ENCODE data around the gene PROX1.

PROX1 gene

GRCh38 chr1:214004795-214005194 is 17.0 kb downstream of the PROX1 start:
- Histone ChIP-seq H3K4me1 (ENCODE audit: control insufficient read depth, low read depth, low read length) (peaks cover 7% of the 10 kb centered on the region), H3K4me3 (ENCODE audit: low read length) (no peak overlapping the region), H3K27me3 (ENCODE audit: control insufficient read depth, insufficient read depth, low read length) (no peaks in the 10 kb centered on the region), H3K27ac (ENCODE audit: low read length) (no peak overlapping the region), H3K9me3 (ENCODE audit: control insufficient read depth, low read depth, low read length) (no peaks in the 10 kb centered on the region), H3K36me3 (ENCODE audit: control insufficient read depth, low read depth, low read length) (no peaks in the 10 kb centered on the region), H3K9ac (ENCODE audit: low read length) (no peak overlapping the region)

GRCh38 chr1:214005708-214006107 is 17.9 kb downstream of the PROX1 start:
- Histone ChIP-seq H3K27ac (ENCODE audit: low read length) (no peak overlapping the region), H3K36me3 (ENCODE audit: control insufficient read depth, low read depth, low read length) (no peaks in the 10 kb centered on the region), H3K4me1 (ENCODE audit: control insufficient read depth, low read depth, low read length) (peaks cover 7% of the 10 kb centered on the region), H3K9ac (ENCODE audit: low read length) (no peak overlapping the region), H3K4me3 (ENCODE audit: low read length) (no peak overlapping the region), H3K27me3 (ENCODE audit: control insufficient read depth, insufficient read depth, low read length) (no peaks in the 10 kb centered on the region), H3K9me3 (ENCODE audit: control insufficient read depth, low read depth, low read length) (no peaks in the 10 kb centered on the region)

- H3K36me3 ChIP-seq (ENCODE audit: control insufficient read depth, low read depth, low read length) = no peaks in the 10 kb centered on the region
- no peak overlapping the region for H3K9ac ChIP-seq (ENCODE audit: low read length)
- H3K9me3 ChIP-seq (ENCODE audit: control insufficient read depth, low read depth, low read length) = no peaks in the 10 kb centered on the region
- H3K27me3 ChIP-seq (ENCODE audit: control insufficient read depth, insufficient read depth, low read length) = no peaks in the 10 kb centered on the region
- peaks cover 2% of the 10 kb centered on the region for H3K4me1 ChIP-seq (ENCODE audit: control insufficient read depth, low read depth, low read length)
- no peak overlapping the region for H3K27ac ChIP-seq (ENCODE audit: low read length)
- no peak overlapping the region for H3K4me3 ChIP-seq (ENCODE audit: low read length)
These were observed 19.1 kb downstream of the PROX1 start for GRCh38 chr1:214006845-214007244.

GRCh38 chr1:214008347-214008746 is 20.6 kb downstream of the PROX1 start:
- H3K27me3 ChIP-seq (ENCODE audit: control insufficient read depth, insufficient read depth, low read length) = no peaks in the 10 kb centered on the region
- H3K4me1 ChIP-seq (ENCODE audit: control insufficient read depth, low read depth, low read length) = no peaks in the 10 kb centered on the region
- H3K9ac ChIP-seq (ENCODE audit: low read length) = no peak overlapping the region
- no peaks in the 10 kb centered on the region for H3K9me3 ChIP-seq (ENCODE audit: control insufficient read depth, low read depth, low read length)
- no peak overlapping the region for H3K27ac ChIP-seq (ENCODE audit: low read length)
- no peak overlapping the region for H3K4me3 ChIP-seq (ENCODE audit: low read length)
- no peaks in the 10 kb centered on the region for H3K36me3 ChIP-seq (ENCODE audit: control insufficient read depth, low read depth, low read length)

- H3K27me3 ChIP-seq (ENCODE audit: control insufficient read depth, insufficient read depth, low read length) = no peaks in the 10 kb centered on the region
- no peak overlapping the region for H3K27ac ChIP-seq (ENCODE audit: low read length)
- H3K9me3 ChIP-seq (ENCODE audit: control insufficient read depth, low read depth, low read length) = no peaks in the 10 kb centered on the region
- H3K4me3 ChIP-seq (ENCODE audit: low read length) = no peak overlapping the region
- H3K9ac ChIP-seq (ENCODE audit: low read length) = no peak overlapping the region
- no peaks in the 10 kb centered on the region for H3K36me3 ChIP-seq (ENCODE audit: control insufficient read depth, low read depth, low read length)
- H3K4me1 ChIP-seq (ENCODE audit: control insufficient read depth, low read depth, low read length) = no peaks in the 10 kb centered on the region
These were observed 21.1 kb downstream of the PROX1 start for GRCh38 chr1:214008791-214009422.

- Histone ChIP-seq H3K36me3 (ENCODE audit: control insufficient read depth, low read depth, low read length) (no peaks in the 10 kb centered on the region), H3K4me1 (ENCODE audit: control insufficient read depth, low read depth, low read length) (no peaks in the 10 kb centered on the region)
These were observed 21.8 kb downstream of the PROX1 start for GRCh38 chr1:214009423-214010196.

GRCh38 chr1:214010197-214010573 is 22.4 kb downstream of the PROX1 start:
- Histone ChIP-seq H3K9me3 (ENCODE audit: control insufficient read depth, low read depth, low read length) (no peaks in the 10 kb centered on the region), H3K4me3 (ENCODE audit: low read length) (no peak overlapping the region), H3K27ac (ENCODE audit: low read length) (no peak overlapping the region), H3K27me3 (ENCODE audit: control insufficient read depth, insufficient read depth, low read length) (no peaks in the 10 kb centered on the region), H3K9ac (ENCODE audit: low read length) (no peak overlapping the region), H3K4me1 (ENCODE audit: control insufficient read depth, low read depth, low read length) (no peaks in the 10 kb centered on the region), H3K36me3 (ENCODE audit: control insufficient read depth, low read depth, low read length) (no peaks in the 10 kb centered on the region)

More at GRCh38 chr1:214009423-214010196, 21.8 kb downstream of the PROX1 start:
- Histone ChIP-seq H3K9me3 (ENCODE audit: control insufficient read depth, low read depth, low read length) (no peaks in the 10 kb centered on the region), H3K27me3 (ENCODE audit: control insufficient read depth, insufficient read depth, low read length) (no peaks in the 10 kb centered on the region), H3K4me3 (ENCODE audit: low read length) (no peak overlapping the region), H3K9ac (ENCODE audit: low read length) (no peak overlapping the region), H3K27ac (ENCODE audit: low read length) (no peak overlapping the region)

GRCh38 chr1:214010717-214011116 is 22.9 kb downstream of the PROX1 start:
- Histone ChIP-seq H3K4me3 (ENCODE audit: low read length) (no peak overlapping the region), H3K27ac (ENCODE audit: low read length) (no peak overlapping the region), H3K36me3 (ENCODE audit: control insufficient read depth, low read depth, low read length) (no peaks in the 10 kb centered on the region), H3K9me3 (ENCODE audit: control insufficient read depth, low read depth, low read length) (no peaks in the 10 kb centered on the region), H3K4me1 (ENCODE audit: control insufficient read depth, low read depth, low read length) (no peaks in the 10 kb centered on the region), H3K27me3 (ENCODE audit: control insufficient read depth, insufficient read depth, low read length) (no peaks in the 10 kb centered on the region), H3K9ac (ENCODE audit: low read length) (no peak overlapping the region)

GRCh38 chr1:214012418-214012817 is 24.6 kb downstream of the PROX1 start:
- no peaks in the 10 kb centered on the region for H3K27me3 ChIP-seq (ENCODE audit: control insufficient read depth, insufficient read depth, low read length)
- no peak overlapping the region for H3K27ac ChIP-seq (ENCODE audit: low read length)
- H3K4me3 ChIP-seq (ENCODE audit: low read length) = no peak overlapping the region
- H3K36me3 ChIP-seq (ENCODE audit: control insufficient read depth, low read depth, low read length) = no peaks in the 10 kb centered on the region
- no peak overlapping the region for H3K9ac ChIP-seq (ENCODE audit: low read length)
- no peaks in the 10 kb centered on the region for H3K9me3 ChIP-seq (ENCODE audit: control insufficient read depth, low read depth, low read length)
- H3K4me1 ChIP-seq (ENCODE audit: control insufficient read depth, low read depth, low read length) = peaks cover 13% of the 10 kb centered on the region

GRCh38 chr1:214013614-214014377 is 26.0 kb downstream of the PROX1 start:
- H3K9me3 ChIP-seq (ENCODE audit: control insufficient read depth, low read depth, low read length) = no peaks in the 10 kb centered on the region
- H3K4me3 ChIP-seq (ENCODE audit: low read length) = no peak overlapping the region
- no peaks in the 10 kb centered on the region for H3K36me3 ChIP-seq (ENCODE audit: control insufficient read depth, low read depth, low read length)
- H3K27ac ChIP-seq (ENCODE audit: low read length) = no peak overlapping the region
- no peaks in the 10 kb centered on the region for H3K27me3 ChIP-seq (ENCODE audit: control insufficient read depth, insufficient read depth, low read length)
- H3K9ac ChIP-seq (ENCODE audit: low read length) = no peak overlapping the region
- peaks cover 13% of the 10 kb centered on the region for H3K4me1 ChIP-seq (ENCODE audit: control insufficient read depth, low read depth, low read length)

GRCh38 chr1:214014730-214015129 is 27.0 kb downstream of the PROX1 start:
- H3K4me3 ChIP-seq (ENCODE audit: low read length) = no peak overlapping the region
- no peaks in the 10 kb centered on the region for H3K36me3 ChIP-seq (ENCODE audit: control insufficient read depth, low read depth, low read length)
- no peak overlapping the region for H3K9ac ChIP-seq (ENCODE audit: low read length)
- H3K27ac ChIP-seq (ENCODE audit: low read length) = no peak overlapping the region
- H3K27me3 ChIP-seq (ENCODE audit: control insufficient read depth, insufficient read depth, low read length) = no peaks in the 10 kb centered on the region
- no peaks in the 10 kb centered on the region for H3K9me3 ChIP-seq (ENCODE audit: control insufficient read depth, low read depth, low read length)
- H3K4me1 ChIP-seq (ENCODE audit: control insufficient read depth, low read depth, low read length) = peaks cover 13% of the 10 kb centered on the region
